ENCODE data around the gene SLTM.
"Not testable (repeated sequence)": the region's sequence is repeated elsewhere in the genome, so short reads cannot be mapped to it uniquely, and the experiment has no call there.

The SLTM gene

GRCh38 chr15:58933281-58934113, at the start of gene SLTM:
SLTM (minus strand) TSS chr15:58933679; CDS start chr15:58933565, 114 bp downstream.
- DNase-seq (ENCODE audit: low read depth): peak; percentile 98

DNA sequence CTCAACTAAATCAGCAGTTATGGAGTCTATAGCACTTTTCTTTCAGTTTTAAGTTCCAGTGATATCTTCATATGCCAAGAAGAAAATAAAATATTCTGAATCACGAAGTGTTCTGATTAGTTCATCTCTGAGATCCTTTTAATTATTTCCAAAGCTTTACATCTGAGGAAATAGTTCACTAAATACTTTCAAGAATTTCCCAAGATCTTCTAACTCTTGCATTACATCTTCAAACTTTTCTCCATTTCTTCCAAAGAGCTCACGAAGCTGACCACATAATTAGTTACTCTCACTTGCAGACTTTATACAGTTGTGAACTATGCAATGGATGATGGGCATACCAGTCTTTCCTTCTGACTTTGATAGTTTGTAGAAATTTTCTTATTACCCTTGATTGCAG, 49.8 kb upstream of the SLTM start:
- no peak for DNase-seq (ENCODE audit: low read depth)

DNA sequence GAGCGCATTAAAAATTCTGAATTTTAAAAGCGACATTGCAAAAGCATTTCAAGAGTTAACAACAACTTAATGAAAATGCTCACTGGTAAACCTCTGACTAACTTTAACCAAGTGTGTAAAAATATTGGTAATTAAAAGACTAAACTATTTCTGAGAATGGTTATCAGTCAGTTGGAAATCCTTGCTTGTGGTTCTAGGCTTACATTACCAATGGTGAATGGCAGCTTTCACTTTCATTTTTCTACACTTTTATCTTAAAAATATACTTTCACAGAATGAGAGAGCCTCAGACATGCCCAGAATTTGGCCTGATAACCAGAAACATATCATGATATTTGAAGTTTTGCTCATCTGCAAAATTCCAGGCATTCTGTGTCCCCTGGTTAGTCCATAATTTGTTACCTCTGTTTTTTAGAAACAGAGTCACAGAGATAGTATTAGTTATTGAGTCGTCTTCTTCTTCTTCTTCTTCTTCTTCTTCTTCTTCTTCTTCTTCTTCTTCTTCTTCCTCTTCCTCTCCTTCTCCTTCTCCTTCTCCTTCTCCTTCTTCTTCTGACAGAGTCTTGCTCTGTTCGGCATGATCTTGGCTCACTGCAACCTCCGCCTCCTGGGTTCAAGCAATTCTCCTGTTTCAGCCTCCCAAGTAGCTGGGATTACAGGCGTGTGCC, 48.5 kb upstream of the SLTM start:
- DNase-seq (ENCODE audit: low read depth): no peak

- peak; percentile 30 for DNase-seq (ENCODE audit: low read depth)
Observed at GRCh38 chr15:58980351-58980939, 47.0 kb upstream of the SLTM start.

DNA sequence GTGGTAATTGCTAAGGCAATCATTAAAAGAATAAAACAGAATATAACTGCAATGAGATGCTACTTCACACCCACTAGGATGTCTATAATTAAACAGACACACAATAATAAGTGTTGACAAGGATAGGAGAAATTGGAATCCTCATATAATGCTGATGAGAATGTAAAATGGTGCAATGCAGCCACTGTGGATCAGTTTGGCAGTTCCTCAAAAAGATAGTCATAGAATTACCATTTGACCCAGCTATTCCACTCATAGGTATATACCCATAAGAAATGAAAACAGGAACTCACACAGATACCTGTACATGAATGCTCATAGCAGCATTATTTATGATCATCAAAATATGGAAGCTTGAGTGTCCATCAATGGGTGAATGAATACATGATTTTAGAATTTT, 44.4 kb upstream of the SLTM start:
- DNase-seq (ENCODE audit: low read depth): no peak

- no peak for DNase-seq (ENCODE audit: low read depth)
Observed at GRCh38 chr15:58967479-58967878, 34.0 kb upstream of the SLTM start.

GRCh38 chr15:58966698-58967097, 33.2 kb upstream of the SLTM start:
- no peak for DNase-seq (ENCODE audit: low read depth)

- no peak for DNase-seq (ENCODE audit: low read depth)
Observed at GRCh38 chr15:58962662-58963565, 29.4 kb upstream of the SLTM start.

- no peak for DNase-seq (ENCODE audit: low read depth)
Observed at GRCh38 chr15:58962136-58962535, 28.7 kb upstream of the SLTM start.

GRCh38 chr15:58958811-58959210, 25.3 kb upstream of the SLTM start:
- no peak for DNase-seq (ENCODE audit: low read depth)

- DNase-seq (ENCODE audit: low read depth): peak; percentile 34
Observed at GRCh38 chr15:58957101-58957973, 23.9 kb upstream of the SLTM start.

GRCh38 chr15:58952751-58953150, 19.3 kb upstream of the SLTM start:
- peak; percentile 43 for DNase-seq (ENCODE audit: low read depth)

GRCh38 chr15:58951388-58952007, 18.0 kb upstream of the SLTM start:
- peak; percentile 78 for DNase-seq (ENCODE audit: low read depth)

- no peak for DNase-seq (ENCODE audit: low read depth)
Observed at GRCh38 chr15:58947179-58947578, 13.7 kb upstream of the SLTM start.

- DNase-seq (ENCODE audit: low read depth): not testable (repeated sequence)
Observed at GRCh38 chr15:58934974-58935373, 1.5 kb upstream of the SLTM start.

DNA sequence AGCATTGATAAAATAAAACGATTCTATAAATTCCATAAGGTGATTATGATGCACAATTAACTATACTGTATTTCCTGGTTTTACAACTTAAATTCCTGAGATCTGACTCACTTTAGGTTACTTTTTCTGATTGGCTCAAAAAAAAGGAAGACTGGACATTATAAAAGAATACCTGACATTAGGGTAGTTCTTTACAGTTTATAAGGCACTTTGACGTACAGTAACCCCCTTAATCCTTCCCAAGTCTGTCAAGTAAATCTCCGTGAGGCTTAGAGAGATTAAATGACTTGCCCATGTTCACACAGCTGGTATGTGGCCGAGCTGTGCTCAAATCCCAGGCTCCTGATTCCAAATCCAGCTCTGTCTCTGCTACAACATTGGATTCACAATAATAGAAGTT, 1.0 kb upstream of the SLTM start:
- no peak for DNase-seq (ENCODE audit: low read depth)

GRCh38 chr15:58934114-58934447, 602 bp upstream of the SLTM start:
- DNase-seq (ENCODE audit: low read depth): no peak

DNA sequence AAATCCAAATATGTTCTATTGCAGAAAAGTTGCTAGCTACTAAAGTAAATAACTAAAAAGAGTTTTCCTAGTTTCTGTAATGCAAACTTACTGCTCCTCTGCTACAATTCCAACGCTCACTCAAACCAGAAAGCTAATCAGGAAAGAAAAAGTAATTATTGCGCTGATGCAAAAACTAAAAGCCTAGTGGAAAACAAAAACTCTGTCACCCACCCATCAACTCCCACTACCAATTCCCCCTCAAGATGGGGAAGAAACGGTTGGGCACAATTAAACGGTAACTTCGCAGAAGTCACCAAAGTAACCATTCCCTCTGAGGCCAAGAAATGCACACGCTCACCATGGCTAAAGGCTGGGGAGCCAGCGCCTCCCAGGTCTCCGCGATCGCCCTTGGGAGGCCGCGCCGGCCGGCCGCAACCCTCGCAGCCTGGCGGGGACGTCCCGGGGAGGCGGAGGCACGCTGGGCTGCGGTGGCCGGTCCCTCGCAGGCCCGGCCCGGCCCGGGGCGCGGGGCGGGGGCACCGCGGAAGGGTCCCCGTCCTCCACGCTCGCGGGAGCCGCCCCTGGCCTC, 684 bp downstream of the SLTM start:
- no peak for DNase-seq (ENCODE audit: low read depth)

DNA sequence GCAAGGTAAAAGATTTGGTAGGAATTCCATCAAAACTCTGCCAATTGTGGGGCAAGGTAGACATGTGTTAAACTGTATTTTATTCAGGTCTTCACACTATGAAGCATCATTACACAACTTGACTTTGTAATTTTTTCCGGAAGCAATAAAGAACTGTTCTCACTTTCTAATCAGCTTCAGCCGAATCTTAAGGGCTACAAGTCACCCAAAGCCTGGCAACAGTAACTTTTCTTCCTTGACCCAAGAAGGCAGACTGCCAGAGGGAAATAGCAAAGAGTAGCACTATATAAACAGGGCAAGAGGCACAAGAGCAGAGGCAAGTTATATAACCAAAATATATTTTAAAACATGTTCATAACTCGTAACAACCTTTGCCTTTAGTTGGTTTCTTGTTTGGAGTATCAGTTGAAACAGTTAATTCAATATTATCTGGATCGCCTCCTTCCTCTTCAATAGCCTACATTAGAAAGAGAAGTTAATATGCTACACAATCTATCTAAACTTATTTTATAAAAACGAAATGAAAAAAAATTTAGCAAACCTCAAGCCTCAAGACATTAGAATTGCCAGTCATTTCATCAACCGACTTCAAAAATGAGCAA, 1.4 kb downstream of the SLTM start:
- peak; percentile 74 for DNase-seq (ENCODE audit: low read depth)

- no peak for DNase-seq (ENCODE audit: low read depth)
Observed at GRCh38 chr15:58929891-58930416, 3.5 kb downstream of the SLTM start.

Data from fibroblast of gingiva (primary cell).